Cortex of kidney (tissue), 1 donor: ENCODE measurements around the gene GLIS1.

ENCODE experiments used
- DNase-seq: peaks from one replicate; lab custom pipeline; 2025; lab: John Stamatoyannopoulos, UW

GLIS1 gene

GRCh38 chr1:53529555-53529954, 209.4 kb downstream of the GLIS1 start:
- no peak for DNase-seq

- no peak for DNase-seq
Measured at GRCh38 chr1:53527368-53527767, 211.6 kb downstream of the GLIS1 start.

DNA sequence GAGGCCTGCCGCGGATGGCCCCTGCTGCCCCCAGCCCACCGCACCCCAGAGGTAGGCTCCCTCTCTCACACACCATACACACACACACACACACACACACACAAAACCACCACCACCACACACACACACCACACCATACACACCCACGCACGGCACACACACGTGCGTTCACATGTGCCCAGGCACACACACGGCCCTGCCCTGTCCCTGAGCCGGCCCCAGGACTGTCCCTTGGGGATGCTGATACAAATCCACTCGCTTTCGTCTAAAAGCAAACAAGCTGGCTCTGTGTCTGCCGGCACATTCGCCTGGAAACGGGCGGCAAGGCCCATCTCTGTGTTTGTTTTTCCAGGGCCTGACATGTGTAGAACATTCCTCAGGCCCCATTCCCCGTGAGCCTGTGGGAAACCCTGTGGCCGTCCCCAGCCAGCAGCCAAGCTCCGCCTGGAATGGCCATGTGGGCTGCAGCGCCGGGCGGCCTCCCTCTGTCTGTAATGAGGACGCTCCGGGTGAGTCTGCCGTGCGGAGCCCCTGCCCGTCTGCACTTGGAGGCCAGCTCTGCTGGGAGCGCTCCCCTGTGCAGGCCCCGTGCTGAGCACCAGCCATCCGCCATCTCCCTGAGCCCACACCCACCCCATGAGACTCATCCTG, 212.4 kb downstream of the GLIS1 start:
- DNase-seq: no peak

DNA sequence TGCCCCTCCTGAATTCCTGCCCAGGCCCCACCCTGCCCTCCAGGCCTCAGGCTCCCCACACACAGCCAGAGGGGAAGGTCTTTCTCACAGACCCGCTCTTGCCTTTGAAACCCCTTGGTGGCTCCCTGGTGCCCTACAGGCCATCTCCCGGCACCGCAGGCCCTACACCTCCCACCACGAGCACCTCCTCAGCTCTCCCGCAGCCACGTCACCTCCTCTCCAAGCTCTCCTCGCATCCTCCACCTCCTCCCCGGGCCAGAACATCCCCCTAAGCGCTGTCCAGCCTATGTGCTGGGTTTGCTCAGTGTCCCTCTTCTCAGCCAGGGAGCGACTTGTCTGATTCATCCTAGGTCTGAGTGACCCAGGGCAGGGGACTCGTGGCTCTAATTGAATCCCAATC, 213.4 kb downstream of the GLIS1 start:
- DNase-seq: no peak

- no peak for DNase-seq
Measured at GRCh38 chr1:53524428-53525375, 214.3 kb downstream of the GLIS1 start.

- no peak for DNase-seq
Measured at GRCh38 chr1:53521924-53522552, 216.9 kb downstream of the GLIS1 start.

GRCh38 chr1:53520481-53520880, 218.5 kb downstream of the GLIS1 start:
- no peak for DNase-seq

- no peak for DNase-seq
Measured at GRCh38 chr1:53519421-53519820, 219.5 kb downstream of the GLIS1 start.

- DNase-seq: no peak
Measured at GRCh38 chr1:53518775-53519174, 220.2 kb downstream of the GLIS1 start.

GRCh38 chr1:53517821-53518352, 221.1 kb downstream of the GLIS1 start:
- no peak for DNase-seq

DNA sequence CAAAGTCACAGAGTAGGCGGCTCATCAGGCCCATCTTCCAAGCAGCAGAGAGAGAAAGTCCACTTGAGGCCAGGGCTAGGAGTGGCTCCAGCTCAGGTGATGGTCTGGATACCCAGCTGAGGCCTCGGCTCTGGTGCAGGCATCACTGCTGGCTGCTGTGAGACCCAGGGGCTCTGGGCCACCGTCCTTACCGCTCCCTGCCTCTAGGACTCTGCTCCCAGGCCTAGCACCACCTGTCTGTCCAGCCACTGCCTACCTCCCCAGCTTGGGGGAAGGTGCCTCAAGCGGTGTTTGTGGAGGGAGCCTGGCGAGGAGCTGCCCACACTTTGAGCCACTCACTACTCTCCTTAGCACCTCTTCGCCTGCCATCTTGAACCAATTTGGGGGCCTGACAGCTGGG, 221.9 kb downstream of the GLIS1 start:
- DNase-seq: no peak

DNA sequence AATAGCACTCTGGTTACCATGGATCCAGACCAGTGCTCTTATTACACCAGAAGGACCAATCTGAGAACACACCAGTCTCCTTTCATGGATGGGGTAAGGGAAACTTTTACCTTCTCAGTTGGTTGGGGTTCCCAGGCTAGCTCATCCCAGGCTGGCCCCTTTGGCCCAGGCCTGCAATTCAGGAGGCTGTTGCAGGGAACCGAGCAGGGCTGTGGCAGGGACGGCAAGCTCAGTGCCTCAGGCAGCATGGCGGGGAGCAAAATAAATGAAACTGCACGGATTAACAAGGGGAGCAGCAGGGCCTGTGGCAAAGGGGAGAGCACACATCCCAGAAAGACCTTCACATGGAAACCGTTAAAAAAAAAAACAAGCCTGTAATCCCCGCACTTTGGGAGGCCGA, 222.8 kb downstream of the GLIS1 start:
- DNase-seq: no peak

DNA sequence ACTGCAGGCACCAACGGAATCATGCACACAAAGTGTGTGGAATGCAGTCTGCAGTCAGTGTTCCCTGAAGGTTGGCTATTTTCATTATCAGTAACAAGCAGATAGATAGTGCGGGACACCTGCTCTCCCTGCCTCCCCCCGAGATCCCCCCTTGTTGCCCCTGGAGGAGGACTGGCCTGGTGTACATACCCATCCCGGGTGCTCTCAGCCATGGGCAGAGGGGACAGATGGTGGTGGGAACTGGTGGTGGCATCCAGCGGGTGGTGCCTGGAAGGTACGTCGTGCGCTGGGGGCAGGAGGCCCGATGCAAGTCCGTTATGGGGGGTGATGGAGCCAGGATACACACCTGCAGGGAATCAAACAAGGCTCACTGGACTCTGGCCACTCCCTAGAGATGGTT, 224.5 kb downstream of the GLIS1 start:
- no peak for DNase-seq

DNA sequence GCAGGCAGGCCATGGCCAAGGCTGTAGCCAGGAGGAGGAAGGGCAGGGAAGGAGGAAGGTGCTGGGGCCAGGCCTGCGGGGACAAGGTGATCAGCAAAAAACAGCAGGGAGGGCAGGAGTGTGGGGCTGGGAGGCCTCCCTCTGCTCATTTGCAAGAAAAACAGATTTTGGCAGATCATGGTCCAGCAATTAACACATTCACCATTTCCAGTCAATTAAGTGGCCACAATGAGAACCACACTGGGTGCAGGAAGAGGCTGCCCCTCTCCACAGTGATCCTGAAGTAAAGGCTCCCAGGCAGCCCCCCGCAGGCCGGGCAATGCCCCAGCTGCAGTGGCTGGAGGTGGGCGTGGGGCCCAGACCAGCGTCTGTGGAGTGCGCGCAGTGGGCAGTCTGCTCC, 225.1 kb downstream of the GLIS1 start:
- DNase-seq: no peak

DNA sequence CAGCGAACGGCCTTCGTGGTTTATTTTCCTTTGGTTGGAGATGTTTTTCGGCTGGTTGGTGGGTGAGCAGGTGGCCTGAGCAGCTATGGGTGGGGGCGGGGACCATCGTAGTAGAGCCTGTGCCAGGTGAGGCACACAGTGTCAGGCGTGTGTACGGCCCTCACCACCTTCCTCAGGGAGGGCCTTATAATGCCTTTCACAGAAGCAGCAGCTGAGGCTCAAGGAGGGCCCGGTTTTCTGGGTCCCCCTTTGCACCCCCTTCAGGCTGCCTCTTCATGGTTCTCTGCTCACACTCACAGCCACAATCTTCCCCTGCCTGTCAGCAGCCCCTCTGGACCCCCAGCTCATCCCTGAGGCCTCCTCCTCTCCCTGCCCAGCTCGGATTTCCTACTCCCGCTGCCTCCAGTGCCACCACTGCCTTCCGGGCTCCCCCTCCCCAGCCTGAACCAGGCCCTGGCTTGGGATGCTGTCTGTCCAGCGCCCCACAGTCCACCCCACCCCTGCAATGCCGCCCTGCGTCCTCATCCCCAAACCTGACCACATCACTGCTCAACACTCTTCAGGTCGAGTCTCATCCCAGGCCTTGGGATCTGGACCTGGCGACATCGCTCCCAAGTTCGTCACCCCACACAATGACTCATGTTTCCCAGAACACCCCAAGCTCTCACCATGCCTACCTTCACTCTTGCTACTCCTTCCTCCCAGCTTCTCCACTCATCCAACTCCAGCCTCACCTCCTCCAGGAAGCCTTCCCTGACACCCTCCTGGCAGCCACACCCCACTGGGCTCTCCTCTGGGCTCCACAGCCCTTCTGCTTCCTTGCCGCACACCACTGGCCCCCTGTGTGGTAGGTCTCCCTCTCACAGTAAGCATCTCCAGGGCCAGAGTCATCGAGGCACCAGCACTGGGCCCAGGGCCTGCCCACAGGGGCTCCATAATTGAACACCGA, 225.9 kb downstream of the GLIS1 start:
- no peak for DNase-seq

GRCh38 chr1:53511933-53512806, 226.8 kb downstream of the GLIS1 start:
- DNase-seq: no peak

GRCh38 chr1:53511323-53511932, 227.5 kb downstream of the GLIS1 start:
- DNase-seq: no peak

DNA sequence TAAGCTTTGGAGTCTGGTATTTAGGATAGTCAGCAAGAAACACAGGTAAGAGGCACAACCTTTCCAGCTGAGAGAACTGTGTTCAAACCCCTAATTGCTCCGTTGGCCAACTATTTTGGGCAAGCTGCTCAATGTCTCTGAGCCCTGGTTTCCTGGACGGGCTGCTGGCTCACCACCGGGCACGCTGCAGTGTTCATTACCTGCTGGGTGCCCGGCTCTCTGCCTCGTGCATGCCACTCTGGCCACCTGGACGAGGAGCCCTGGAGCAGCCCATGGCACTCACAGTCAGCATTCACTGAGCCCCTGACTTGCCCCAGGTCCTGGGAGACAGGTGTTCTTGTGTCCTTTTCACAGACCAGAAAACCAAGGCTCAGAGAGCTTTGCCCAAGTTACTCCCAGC, 228.7 kb downstream of the GLIS1 start:
- DNase-seq: no peak

DNA sequence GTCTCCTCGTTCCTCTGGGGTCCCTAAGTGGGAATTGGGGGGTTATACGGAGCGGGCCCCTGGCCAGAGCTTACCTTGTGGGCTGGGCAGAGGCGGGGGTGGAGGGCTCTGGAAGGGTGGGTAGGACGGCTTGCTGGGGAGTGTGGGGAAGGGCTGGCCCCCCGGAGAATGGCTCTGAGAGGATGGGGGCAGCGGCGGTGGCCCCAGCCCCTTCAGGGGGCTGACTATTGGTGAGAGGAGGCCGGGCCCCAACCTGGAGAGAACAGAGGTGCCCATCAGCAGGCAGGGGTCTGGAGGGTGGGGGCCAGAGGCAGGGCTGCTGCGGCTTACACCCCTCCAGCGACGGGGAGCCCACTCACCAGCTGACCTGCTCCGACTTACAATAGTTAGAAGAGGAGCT, 229.2 kb downstream of the GLIS1 start:
- DNase-seq: no peak
